DMS153 (cell line): ENCODE data around the gene ZNF766.
"Not testable (repeated sequence)": the region's sequence is repeated elsewhere in the genome, so short reads cannot be mapped to it uniquely, and the experiment has no call there.

Experiments used
- DNase-seq: peaks from one replicate; lab custom pipeline; 2025; lab: John Stamatoyannopoulos, UW

Gene ZNF766

DNA sequence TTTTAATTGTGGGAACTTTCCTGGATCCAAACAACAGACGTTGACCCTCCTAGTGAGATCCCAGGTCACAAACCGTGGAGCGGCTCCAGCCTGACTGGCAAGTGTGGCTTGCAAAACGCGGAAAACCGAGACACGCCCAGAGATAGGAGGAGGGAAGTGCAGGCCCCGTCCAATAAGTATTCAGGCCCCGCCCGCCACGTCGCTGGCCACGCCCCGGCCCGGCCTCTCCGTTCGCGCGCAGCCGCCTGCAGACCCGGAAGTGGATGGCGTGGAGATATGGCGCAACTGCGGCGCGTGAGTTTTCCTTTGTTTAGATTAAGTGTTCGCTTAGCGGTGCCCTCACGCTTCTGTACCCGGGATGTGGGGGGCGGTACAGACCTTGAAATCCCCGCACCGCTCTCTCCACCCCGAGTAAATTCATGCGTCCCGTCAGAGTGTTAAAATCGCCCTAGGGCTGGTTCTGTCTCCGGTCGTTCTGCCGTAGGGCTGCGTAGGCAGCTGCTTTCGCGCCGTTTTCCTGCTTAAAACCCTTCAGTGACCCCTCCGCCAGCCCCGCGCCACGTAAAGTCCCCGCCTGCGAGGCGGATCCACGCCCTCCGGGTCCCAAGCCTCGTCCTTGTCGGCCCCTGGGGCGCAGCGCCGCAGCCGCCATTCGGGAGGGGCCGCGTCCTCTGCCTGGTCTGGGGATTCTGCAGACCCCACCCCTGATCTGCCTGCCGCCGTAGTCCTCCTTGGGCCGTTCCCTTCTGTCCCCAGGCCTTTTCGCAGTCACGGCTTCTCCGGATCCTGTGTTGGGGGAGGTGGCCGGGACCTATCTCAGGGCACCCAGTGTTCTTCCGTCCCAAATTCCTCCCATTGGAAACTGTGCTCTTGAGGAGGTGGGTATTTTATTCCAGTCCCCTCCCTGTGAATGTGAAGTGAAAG lies at the start of gene ZNF766:
Gene ZNF766, plus strand, starts transcription at position 250 of the 924 bp plus-strand sequence. Its CDS starts 27 bp downstream, at position 277.
- peak; percentile 93 for DNase-seq

- DNase-seq: no peak
These were observed 49.8 kb upstream of the ZNF766 start for GRCh38 chr19:52219611-52220010.

GRCh38 chr19:52221031-52221430 lies 48.4 kb upstream of the ZNF766 start:
- DNase-seq: no peak

- DNase-seq: no peak
These were observed 47.5 kb upstream of the ZNF766 start for GRCh38 chr19:52221831-52222375.

GRCh38 chr19:52224211-52224610 lies 45.2 kb upstream of the ZNF766 start:
- no peak for DNase-seq

GRCh38 chr19:52226652-52227051 lies 42.7 kb upstream of the ZNF766 start:
- DNase-seq: no peak

DNA sequence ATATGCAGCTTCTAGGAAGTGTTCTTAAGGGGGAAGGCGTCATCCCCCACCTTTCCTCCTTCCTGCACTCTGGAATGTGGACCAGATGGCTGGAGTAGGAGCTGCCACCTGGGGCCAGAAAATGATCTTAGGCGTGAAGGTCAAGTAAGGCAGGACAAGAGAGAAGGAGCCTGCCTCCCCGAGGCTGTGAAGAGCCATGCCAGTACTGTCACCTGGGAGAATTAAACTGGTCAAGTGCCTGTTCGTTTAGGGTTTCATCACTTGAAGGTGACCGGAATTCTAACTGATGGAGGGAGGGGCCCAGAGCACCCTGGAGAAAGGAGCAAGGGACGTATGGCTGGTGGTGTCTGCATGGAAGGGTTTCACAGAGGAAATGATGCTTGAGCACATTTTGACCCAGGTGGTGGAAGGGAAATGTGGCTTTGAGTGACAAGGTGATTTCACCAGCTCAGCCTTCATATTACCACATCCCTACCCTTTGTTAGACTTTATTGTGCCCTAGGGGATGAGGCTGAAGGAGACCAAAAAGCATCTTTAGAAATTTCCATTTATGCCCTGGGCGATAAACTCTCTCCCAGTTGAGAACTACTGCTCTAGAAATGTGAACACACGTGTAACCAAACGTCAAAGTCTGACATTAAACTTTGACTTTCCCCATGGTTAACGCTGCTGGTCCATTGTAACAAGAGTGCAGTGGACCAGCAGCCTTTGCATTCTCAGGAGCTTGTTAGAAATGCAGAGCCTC lies 42.0 kb upstream of the ZNF766 start:
- no peak for DNase-seq

GRCh38 chr19:52227980-52228379 lies 41.4 kb upstream of the ZNF766 start:
- DNase-seq: no peak

- no peak for DNase-seq
These were observed 39.9 kb upstream of the ZNF766 start for GRCh38 chr19:52229524-52229923.

GRCh38 chr19:52230685-52231084 lies 38.7 kb upstream of the ZNF766 start:
- DNase-seq: no peak

DNA sequence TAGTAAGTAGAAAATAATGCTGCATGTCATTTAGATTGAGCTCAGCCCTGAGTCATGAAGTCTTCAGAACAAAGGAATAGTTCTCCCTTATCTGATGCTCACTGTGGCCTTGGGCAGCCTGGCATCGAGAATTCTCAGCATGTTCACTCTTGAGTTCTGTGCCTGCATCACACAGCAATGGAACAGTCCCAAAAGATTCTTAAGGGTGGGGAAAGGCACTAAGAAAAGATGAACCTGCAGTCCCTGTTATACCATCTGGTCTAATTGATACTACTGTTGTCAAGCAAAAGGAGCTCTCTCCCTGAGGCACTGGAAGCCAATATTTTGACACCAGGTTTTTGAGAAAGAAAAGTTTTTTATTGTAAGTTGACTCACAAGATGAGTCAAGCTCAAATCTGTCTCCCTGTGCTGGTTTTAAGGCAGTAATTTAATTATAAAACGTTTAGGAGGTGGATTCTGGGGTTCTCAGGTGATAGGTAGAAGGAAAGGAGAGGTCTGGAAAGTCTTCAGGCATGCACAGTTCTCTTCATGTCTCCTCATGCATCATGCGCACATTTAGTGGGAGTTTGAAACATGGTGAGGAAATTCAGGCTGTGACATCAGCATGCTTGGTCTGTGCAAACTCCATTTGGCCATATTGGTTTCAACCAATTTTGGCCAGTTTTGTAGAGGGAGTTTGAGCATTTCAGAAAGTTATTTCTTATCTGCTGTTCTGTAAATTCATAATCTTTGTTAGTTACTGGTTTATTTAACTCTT lies 38.1 kb upstream of the ZNF766 start:
- no peak for DNase-seq

- DNase-seq: no peak
These were observed 35.0 kb upstream of the ZNF766 start for GRCh38 chr19:52234406-52234805.

- no peak for DNase-seq
These were observed 32.2 kb upstream of the ZNF766 start for GRCh38 chr19:52237197-52237596.

- peak; percentile 9 for DNase-seq
These were observed 31.5 kb upstream of the ZNF766 start for GRCh38 chr19:52237771-52238400.

GRCh38 chr19:52244021-52244420 lies 25.4 kb upstream of the ZNF766 start:
- DNase-seq: no peak

- no peak for DNase-seq
These were observed 21.1 kb upstream of the ZNF766 start for GRCh38 chr19:52248241-52248640.

- no peak for DNase-seq
These were observed 11.0 kb upstream of the ZNF766 start for GRCh38 chr19:52258426-52258825.

DNA sequence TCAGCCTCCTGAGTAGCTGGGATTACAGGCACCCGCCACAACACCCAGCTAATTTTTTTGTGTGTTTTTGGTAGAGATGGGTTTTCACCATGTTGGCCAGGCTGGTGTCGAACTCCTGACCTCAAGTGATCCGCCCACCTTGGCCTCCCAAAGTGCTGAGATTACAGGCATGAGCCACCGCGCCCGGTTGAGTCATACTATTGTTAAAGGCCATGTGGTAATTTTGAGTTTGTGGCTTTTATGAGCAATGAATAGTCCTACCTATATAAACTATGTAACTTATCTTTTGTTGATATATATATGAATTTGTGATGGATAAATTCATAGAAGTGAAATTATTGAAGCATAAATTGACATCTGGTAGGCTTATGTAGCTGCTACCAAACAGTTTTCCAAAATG lies 3.8 kb upstream of the ZNF766 start:
- not testable (repeated sequence) for DNase-seq

- DNase-seq: no peak
These were observed 989 bp downstream of the ZNF766 start for GRCh38 chr19:52270266-52270885.

DNA sequence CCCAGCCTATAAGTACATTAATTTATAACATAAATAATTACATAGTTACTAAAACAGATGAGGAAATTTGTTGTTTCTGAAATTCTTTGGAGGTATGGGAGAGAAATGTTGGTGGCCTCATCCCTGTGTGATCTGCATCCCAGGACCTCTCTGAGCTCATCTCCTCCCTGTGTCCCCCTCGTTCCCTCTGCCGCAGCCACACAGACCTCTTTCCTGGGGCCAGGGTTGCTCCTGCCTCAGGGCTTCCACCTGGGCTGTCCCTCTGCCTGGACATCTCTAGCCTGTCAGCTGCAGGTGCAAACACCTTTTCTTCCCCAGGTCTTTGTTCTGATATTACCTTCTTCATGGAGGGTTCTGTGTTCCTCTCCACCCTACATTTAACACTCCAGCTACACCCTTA lies 3.9 kb downstream of the ZNF766 start:
- no peak for DNase-seq

DNA sequence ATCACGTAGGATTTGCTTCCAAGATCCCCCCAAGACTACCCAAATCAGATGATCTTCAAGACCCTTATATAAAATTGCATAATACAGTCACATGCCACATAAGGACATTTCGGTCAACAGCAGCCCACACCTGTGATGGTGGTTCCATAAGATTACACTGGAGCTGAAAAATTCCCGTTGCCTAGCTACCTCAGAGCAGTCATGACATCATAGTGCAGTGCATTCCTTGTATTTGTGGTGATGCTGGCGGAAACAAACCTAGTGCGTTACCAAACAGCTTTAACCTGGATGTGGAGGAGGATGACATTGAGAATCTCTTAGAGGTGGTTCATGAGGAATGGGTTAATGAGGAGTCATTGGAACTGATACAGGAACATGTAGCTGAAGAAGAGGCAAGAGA lies 4.8 kb downstream of the ZNF766 start:
- DNase-seq: no peak
